Activated T-helper 1 cell treated with Interleukin-2 at 50 U/mL for 16 hours (primary cell): ENCODE data around the gene HOXD4.

Source experiments
- DNase-seq: peaks from one replicate; pipeline ENCODE4 v3.0.0-alpha.2; 2020; ENCODE audit warnings: low read depth

HOXD4 gene

DNA sequence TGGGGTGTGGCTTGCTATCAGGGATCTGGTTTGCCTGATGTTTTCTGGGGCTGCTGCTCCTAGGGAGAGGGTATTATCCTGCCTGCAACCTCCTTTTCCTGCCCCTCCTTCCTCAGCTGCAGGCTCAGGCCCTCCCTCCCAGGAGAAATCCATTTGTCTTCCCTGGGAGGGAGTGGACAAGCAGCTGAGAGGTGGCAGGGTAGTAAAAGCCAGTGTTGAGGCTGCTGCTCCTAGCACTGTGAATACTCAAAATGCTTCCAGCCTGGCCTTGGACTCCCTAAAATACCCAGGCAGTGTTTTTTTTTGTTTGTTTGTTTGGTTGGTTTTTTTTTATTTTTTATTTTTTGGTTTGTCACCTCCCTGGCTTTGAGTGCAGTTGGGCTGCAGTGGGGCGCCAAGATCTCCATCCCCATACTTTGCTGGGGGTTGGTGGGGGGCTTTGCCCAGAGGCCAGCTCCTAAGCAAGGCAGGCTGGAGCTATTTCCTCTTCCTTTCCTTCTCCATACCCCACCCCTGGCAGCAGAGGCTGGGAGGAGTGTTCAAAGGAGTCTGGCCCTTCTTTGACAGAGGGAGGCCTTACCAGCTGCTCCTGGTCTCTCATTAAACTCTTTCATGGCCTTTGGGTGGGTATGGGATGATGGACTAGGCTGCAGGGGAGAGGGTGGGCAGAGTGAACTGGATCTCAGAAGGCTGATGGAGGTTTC, 19.4 kb downstream of the HOXD4 start:
- DNase-seq: no peak

DNA sequence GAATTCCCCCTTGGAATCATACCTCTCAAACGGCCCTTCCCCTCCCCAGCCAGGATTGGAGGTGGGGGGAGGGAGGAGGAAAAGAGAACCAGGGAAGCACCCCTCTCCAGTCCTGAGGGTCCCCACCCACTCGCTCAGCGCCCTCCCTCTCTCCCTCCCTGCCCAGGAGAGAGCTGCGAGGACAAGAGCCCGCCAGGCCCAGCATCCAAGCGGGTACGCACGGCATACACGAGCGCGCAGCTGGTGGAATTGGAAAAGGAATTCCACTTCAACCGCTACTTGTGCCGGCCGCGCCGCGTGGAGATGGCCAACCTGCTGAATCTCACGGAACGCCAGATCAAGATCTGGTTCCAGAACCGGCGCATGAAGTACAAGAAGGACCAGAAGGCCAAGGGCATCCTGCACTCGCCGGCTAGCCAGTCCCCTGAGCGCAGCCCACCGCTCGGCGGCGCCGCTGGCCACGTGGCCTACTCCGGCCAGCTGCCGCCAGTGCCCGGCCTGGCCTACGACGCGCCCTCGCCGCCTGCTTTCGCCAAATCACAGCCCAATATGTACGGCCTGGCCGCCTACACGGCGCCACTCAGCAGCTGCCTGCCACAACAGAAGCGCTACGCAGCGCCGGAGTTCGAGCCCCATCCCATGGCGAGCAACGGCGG, 20.1 kb downstream of the HOXD4 start:
- DNase-seq: no peak

- no peak for DNase-seq
Observed at GRCh38 chr2:176172007-176172894, 20.9 kb downstream of the HOXD4 start.

DNA sequence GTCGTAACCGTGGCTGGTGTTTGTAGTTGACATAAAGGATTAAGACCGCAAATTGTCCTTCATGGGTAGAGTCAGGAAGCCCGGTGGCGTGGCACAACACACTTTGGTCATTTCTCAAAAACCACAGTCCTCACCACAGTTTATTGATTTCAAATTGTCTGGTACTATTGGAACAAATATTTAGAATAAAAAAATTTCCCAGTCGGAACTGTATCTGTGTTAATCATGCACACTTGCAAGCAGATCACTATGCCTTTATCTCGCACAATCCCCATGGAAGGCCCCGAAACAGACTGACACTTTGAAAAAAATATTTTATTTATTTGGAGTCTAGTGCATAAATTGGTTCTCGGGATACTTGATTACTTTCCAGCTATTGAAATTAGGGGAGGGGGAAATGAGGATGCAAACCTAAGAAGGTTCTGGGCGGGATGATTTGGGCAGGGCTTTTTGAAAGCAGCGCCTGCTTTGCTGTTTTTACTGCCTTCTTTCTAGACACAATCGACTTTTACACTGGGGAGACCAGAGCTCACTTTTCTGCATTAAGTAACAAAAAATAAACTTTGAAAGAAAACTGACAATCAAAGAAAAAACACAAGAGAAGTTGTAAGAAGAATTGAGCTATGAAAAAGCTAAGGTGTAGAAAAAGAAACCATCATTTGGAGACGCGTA, 21.7 kb downstream of the HOXD4 start:
- DNase-seq: no peak

DNA sequence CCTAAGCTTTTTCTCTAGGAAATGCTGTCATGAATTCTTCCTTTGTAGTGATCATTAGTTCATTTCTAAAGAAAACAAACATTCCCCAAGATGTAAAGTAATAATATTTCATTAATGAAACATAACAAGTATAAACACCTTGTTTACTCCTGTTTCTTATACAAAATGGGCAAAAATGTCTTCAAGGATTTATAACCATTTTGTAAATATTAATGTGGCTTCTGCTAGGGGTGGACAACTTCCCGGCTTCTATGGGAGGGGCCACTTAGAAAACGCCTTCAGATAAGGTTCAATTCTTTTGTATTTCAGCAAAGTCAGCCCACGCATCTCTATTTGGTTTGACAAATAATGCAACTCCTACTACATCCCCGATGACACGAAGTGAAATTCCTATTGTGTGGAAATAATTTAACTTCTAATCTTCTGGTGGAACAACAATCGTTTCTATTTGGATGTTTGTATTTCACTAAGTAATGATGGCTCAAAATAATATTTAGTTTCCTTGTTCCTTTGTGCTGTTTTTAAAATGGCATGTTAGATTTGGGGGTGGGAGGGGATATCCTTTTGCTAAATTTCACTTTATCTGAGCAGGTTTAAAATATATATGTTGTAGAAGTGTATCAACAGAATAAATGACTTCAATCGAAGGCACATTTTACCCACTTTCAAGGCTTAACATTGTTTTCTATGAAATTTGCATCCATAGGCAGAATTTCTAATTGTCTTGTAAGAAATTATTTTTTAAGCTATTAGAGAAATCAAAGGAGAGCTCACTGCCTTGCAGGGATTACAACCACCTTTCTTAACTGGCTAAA, 22.4 kb downstream of the HOXD4 start:
- DNase-seq: no peak

DNA sequence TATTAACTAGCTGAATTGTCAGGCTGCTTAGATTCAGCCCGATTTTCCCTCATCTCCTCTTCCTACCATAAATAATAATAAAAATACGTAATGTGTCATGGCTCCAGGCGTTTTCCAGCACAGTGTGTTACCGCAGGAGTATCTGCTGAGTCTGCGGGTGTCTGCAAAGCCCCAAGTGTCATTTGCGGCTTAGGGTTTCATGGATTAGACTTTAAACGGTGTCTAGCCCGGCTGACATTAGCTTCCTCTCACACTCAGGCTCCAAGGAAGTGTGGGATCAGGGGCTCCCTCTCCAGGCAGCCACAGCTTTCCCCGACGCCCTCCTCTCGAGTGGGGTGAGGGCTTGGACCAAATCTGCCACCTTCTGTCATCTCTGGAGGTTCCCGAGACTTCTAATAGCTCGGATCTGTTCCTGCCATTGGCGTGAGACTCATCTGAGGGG, 23.1 kb downstream of the HOXD4 start:
- DNase-seq: no peak

- no peak for DNase-seq
Observed at GRCh38 chr2:176174824-176175708, 23.7 kb downstream of the HOXD4 start.

DNA sequence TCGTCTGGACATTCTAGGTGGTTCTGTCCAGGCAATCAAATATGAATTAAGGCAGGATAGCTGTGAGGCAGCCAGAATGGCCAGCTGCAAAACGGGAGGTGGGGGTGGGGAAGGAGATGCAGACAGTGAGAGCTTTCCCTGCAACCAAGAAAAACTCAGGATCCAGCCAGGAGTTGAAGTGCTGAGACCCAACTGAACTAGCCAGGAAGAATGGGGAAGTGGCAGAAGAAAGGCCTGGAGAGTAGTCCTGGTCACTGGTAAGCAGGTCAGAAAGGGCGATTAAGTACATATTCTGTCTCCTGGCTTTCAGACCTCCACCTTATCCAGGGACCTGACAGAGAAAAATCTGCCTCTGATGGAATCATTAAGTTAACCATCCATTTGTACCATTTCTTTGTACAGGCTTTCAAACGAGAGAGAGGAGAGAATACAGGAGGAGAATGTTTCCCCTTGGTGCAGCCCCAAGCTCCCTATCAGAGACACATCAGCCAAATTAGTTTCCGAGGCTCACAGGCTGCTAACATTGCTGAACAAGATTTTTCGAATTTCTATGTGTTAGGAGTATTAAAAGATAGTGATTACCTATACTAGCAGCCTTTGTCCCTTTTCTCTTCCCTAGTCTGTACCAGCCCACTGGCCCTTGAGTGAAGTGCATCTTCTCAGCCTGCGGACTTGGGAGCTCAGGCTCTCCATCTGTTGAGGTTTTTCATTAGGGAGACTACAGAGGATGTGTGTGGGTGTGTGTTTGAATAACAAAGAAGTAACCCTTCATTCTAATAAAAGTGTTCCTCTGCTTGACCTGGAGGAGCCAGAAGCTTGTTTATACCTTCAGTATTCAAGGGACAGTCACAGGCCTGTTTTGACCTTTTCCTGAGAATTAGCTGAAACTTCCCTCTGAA, 24.6 kb downstream of the HOXD4 start:
- DNase-seq: no peak

DNA sequence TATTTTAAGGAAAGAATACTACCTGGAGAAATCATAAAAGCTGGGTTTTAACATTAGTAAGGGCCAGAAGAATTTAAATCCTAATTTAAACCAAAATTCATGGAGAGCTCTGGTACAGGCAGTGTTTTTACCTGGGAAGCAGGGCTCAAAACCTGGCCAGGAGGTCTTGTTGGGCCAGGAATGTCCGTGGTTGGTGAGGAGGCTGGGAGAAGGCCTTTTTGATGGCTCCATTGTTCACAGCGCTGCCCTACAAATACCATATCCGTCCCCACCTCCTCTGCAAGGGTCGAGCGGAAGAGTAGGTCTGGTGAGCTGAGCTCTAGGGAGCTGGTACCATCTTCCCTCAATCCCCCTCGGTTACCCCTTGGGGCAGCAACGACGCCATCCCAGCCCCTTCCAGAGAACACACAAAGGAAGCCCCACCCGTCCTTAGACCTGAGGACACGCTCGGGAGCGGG, 26.3 kb downstream of the HOXD4 start:
- no peak for DNase-seq

GRCh38 chr2:176178038-176178756, 26.8 kb downstream of the HOXD4 start:
- DNase-seq: no peak

DNA sequence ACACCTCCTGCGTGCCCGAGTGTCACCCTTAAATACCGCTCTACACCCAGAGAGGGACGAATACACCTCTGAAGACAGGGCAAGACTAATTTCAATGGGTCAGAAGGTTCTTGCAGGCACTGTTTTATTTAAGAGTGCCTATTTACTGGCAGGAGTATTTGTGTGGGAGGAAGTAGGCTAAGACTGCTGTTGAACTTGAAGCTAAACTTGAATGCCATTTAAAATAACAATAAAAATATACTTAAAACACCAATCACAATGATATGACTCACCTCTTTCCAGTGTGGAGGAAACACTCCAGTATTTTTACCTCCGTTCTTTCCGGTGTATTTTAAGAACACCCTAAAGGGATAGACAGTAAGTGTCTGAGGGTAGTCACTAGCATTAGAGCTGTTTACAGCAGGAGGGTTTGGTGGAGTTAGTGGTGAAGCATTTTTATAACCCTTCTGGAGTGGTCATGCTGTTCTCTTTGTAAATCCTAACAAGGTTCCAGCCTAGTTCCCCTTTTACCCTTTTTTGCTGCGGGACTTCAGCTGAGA, 27.5 kb downstream of the HOXD4 start:
- no peak for DNase-seq

DNA sequence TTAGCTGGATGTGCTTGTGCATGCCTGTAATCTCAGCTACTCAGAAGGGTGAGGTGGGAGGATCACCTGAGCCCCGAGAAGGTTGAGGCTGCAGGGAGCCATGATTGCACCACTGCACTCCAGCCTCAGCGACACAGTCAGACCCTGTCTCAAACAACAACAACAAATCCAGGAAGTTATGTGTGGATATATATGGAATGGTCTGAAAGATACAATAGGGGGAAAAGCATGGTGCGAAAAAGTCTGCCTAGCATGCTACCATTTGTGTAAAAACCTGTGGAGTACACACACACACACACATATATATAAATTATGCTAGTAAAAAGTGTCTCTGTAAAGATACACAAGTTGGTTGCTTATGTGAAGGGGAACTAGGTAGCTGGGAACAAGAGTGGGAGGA, 30.2 kb downstream of the HOXD4 start:
- DNase-seq: no peak

- DNase-seq: no peak
Observed at GRCh38 chr2:176182671-176183070, 31.3 kb downstream of the HOXD4 start.

DNA sequence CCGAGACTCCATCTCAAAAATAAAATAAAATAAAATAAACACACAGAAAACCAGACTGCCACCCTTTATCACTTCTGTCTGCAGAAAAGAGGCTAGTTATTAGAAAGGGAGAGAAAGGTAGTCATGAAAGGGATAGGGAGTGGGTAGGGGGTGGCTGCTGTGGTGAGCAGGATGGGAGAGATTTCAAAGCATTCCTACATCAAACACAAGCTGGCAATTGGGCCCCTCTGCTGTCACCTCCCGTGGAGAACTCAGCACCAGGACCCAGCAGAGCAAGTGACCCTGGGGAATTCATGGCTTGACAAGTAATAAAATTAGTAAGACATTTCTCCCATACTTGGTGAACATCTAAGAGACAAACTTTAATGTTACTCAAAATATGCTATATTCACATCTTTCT, 33.4 kb downstream of the HOXD4 start:
- no peak for DNase-seq

- no peak for DNase-seq
Observed at GRCh38 chr2:176186024-176186423, 34.7 kb downstream of the HOXD4 start.

DNA sequence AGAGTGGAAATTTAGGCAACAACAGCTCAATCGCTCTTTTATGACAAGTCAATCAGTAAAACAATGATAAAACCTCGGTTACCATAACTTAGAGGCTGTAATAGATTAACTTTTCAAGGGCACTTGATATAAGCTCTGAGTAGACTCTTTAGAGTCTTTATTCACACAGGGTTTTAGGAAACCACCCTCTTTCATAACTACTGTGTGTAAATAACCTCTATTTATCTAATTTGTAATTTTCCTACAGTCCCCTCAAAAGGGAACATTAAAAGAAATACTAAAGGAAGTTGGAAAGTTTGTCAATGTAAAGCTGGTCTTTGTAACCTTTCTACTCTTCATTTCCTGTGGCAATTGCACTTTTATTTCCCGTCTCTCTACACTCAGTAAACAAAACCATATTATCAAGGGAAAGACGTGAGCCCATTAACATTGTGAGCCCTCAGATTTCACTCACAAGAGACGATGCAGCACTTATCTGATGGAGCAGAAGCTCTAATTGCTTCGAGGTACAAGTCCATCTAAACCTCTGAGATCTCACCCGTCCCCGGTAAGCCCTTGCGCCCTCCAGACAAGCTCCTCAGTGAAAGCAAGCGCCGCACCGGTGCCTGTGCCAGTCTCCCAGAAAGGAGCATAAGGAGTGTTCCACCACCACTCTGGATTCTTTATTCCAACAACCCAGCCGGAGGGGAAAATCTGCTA, 36.0 kb downstream of the HOXD4 start:
- no peak for DNase-seq

DNA sequence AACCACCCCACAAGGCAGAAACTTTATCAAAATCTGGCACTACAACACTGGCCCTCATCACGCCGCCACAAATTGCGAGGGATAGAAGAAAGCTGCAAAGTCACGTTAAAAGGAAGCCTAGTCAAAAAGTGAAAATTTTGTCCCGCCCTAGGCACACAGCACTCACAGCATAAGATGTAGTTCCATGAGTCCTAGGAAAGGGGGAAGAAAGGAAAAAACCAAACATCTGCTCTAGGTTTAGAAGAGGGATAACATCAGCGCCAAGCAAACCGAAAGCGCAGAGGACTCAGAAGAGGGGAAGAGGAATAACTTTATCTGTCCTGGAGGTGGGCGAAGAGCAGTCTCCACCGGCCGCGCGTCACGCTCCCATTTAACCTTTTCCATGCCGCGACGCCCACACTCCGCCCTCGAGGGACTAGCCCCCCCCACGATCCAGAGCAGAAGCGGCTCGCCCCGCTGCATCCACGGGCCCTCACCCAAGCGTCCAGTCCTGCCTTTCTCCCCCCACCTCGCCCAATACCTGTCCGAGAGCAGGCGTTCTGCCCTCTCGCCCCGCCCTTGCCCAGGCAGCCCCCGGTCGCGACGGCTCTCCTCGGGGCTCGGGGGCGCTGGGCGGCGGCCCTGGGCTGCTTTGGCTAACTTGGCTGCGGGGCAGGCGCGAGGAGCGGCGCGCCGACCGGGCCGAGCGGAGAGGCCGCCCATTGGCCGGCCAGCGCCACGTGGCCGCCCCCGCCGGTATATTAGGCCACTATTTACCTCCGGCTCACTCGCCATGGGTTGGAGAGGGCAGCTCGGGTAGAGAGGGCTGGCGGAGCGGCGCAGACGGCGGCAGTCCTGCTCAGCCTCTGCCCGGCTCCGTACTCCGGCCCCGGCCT, 36.8 kb downstream of the HOXD4 start, which contains the start of gene HOXD1:
Gene HOXD1 (plus strand): TSS at position 770 of the 875 bp plus-strand sequence. CDS start 134 bp downstream, outside the sequence.
- DNase-seq: no peak
